HL-60 (cell line): ENCODE data around the gene ROR2.

ENCODE experiments used
- DNase-seq, 2 experiments: peaks; one replicate each; pipeline ENCODE4 v3.0.0-alpha.2; 2010 to 2020; ENCODE audit warnings: low read depth in 1 of 2, low spot score in 1 of 2
- H3K27ac ChIP-seq: fragments of 250-450 bp; sonication (Bioruptor Pico); replicated peaks from 2 replicates; pipeline ENCODE4 v1.5.1; 2020; ENCODE audit warnings: mild to moderate bottlenecking, moderate library complexity
- H3K27me3 ChIP-seq: fragments of 250-450 bp; sonication (Bioruptor Pico); 2 replicates; pipeline ENCODE4 v1.5.1; 2021; ENCODE audit warnings: mild to moderate bottlenecking, moderate library complexity; ENCODE audit not compliant: insufficient read depth, poor library complexity, severe bottlenecking
- H3K4me3 ChIP-seq: replicated peaks from 2 replicates; pipeline ENCODE4 v1.5.1; 2011; ENCODE audit warnings: mild to moderate bottlenecking, control low read depth, low read length; ENCODE audit not compliant: insufficient read depth
- GABPA ChIP-seq: IDR thresholded peaks from 2 replicates; pipeline ENCODE4 v1.6.1; 2012; ENCODE audit warnings: low read depth
- POLR2AphosphoS5 ChIP-seq: IDR thresholded peaks from 2 replicates; pipeline ENCODE4 v1.6.1; 2012; ENCODE audit warnings: low read depth
- SPI1 ChIP-seq: IDR thresholded peaks from 2 replicates; pipeline ENCODE4 v1.6.1; 2012; ENCODE audit warnings: low read depth, mild to moderate bottlenecking, borderline replicate concordance
- TF ChIP-seq, protein P1 (sequence below): IDR thresholded peaks from one replicate; pipeline ENCODE4 v1.5.1; 2011; ENCODE audit warnings: low read length, control low read depth, inconsistent platforms; ENCODE audit not compliant: insufficient read depth
- TF ChIP-seq, protein P2 (sequence below): IDR thresholded peaks from 2 replicates; pipeline ENCODE4 v1.6.1; 2012; ENCODE audit warnings: low read depth; ENCODE audit not compliant: insufficient replicate concordance

The ROR2 gene

DNA sequence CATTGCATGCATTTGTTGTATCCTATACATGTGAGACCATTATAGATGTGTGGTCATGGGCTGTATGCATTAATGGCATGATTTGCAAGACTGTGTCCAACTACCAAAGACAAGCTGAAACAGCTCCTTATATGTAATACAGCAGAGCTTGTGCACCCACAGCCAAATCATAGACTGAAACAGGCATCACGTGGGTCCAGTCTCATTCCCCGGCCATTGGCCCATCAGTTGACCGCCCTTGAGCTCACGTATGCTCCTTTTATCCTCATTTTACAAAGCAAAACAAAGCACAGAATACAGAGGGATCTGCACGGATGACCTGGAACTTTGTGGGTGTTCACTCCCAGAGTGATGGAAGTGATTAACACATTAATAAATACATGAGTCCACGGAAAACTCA is 109.1 kb downstream of the ROR2 start:
- DNase-seq = no peak
- no peak overlapping the region for H3K27ac ChIP-seq
- H3K4me3 ChIP-seq = no peak overlapping the region
- TF ChIP-seq, protein P1, sequence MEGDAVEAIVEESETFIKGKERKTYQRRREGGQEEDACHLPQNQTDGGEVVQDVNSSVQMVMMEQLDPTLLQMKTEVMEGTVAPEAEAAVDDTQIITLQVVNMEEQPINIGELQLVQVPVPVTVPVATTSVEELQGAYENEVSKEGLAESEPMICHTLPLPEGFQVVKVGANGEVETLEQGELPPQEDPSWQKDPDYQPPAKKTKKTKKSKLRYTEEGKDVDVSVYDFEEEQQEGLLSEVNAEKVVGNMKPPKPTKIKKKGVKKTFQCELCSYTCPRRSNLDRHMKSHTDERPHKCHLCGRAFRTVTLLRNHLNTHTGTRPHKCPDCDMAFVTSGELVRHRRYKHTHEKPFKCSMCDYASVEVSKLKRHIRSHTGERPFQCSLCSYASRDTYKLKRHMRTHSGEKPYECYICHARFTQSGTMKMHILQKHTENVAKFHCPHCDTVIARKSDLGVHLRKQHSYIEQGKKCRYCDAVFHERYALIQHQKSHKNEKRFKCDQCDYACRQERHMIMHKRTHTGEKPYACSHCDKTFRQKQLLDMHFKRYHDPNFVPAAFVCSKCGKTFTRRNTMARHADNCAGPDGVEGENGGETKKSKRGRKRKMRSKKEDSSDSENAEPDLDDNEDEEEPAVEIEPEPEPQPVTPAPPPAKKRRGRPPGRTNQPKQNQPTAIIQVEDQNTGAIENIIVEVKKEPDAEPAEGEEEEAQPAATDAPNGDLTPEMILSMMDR = no peak
- no peak for TF ChIP-seq SPI1
- TF ChIP-seq GABPA = no peak
- TF ChIP-seq, protein P2, sequence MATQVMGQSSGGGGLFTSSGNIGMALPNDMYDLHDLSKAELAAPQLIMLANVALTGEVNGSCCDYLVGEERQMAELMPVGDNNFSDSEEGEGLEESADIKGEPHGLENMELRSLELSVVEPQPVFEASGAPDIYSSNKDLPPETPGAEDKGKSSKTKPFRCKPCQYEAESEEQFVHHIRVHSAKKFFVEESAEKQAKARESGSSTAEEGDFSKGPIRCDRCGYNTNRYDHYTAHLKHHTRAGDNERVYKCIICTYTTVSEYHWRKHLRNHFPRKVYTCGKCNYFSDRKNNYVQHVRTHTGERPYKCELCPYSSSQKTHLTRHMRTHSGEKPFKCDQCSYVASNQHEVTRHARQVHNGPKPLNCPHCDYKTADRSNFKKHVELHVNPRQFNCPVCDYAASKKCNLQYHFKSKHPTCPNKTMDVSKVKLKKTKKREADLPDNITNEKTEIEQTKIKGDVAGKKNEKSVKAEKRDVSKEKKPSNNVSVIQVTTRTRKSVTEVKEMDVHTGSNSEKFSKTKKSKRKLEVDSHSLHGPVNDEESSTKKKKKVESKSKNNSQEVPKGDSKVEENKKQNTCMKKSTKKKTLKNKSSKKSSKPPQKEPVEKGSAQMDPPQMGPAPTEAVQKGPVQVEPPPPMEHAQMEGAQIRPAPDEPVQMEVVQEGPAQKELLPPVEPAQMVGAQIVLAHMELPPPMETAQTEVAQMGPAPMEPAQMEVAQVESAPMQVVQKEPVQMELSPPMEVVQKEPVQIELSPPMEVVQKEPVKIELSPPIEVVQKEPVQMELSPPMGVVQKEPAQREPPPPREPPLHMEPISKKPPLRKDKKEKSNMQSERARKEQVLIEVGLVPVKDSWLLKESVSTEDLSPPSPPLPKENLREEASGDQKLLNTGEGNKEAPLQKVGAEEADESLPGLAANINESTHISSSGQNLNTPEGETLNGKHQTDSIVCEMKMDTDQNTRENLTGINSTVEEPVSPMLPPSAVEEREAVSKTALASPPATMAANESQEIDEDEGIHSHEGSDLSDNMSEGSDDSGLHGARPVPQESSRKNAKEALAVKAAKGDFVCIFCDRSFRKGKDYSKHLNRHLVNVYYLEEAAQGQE = no peak
- TF ChIP-seq POLR2AphosphoS5 = no peak
- H3K27me3 ChIP-seq = no peaks in the 10 kb centered on the region

DNA sequence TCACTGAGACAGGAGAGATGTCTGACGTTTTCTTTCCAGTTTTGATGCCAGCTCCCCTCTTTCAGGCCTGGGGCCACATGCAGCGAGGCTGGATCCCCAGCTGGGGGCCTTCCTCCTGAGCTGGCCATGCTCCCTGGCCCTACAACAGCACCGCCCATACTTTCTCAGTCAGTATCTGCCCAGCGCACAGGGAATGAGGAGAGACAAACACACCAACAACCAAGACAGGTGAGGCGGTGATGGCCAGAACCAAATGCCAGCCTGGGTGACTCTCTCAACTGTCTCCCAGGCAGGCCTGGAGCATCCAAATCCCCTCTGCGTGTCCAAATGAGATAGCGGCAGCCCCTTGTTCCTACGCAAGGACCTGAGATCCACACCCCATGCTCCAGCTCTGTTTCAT is 109.6 kb downstream of the ROR2 start:
- no peak overlapping the region for H3K4me3 ChIP-seq
- no peak overlapping the region for H3K27ac ChIP-seq
- no peaks in the 10 kb centered on the region for H3K27me3 ChIP-seq

DNA sequence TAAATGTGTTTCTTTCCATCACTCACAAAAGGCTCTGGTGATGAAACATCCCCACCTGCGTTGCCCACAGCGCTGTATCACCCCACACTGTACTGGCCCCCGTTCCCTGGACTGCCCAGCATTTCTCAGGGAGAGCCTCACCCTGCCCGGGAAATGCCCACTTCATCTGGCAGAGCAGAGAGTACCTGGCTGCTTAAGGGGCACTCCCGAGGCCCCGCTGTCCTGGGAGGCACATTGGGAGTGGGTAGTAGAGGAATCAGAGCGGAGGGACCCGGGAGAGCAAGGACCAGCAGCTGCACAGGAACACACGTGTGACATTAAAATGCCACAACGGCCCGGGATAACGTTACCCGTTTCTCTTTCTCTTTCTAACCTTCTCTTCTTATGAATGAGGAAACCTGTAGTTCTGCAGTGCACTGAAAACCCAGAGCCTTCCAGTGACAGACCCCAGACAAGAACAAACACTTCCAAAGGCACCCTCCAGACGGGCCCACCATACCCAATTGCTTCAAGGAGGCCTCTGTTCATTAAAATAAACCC is 110.0 kb downstream of the ROR2 start:
- DNase-seq = no peak
- Histone ChIP-seq H3K27me3 (no peaks in the 10 kb centered on the region), H3K27ac (no peak overlapping the region), H3K4me3 (no peak overlapping the region)
- TF ChIP-seq, protein P1 = no peak
- TF ChIP-seq, protein P2 = no peak
- TF ChIP-seq SPI1 = no peak
- TF ChIP-seq GABPA = no peak
- TF ChIP-seq POLR2AphosphoS5 = no peak

More for the DNA sequence above, 109.6 kb downstream of the ROR2 start:
- TF ChIP-seq, protein P1 = no peak
- TF ChIP-seq POLR2AphosphoS5 (no peak), GABPA (no peak), SPI1 (no peak)
- TF ChIP-seq, protein P2 = no peak
- DNase-seq = no peak
